Raji (cell line): Measurements from ENCODE around the gene CDC34.
A peak's percentile ranks its signal among the peaks of the same experiment; 100 is the strongest.

Experiments used
- POLR2A ChIP-seq: IDR thresholded peaks from 2 replicates; pipeline ENCODE4 v1.6.1; 2011; ENCODE audit warnings: low read depth, low read length, control low read depth; ENCODE audit not compliant: insufficient read depth

Gene CDC34

GRCh38 chr19:531753-532560 is at the start of gene CDC34:
TSS of gene CDC34 (plus strand) at chr19:531760. CDS start at chr19:531932, 172 bp downstream.
- peak; percentile 40; the same call in 1 of the 2 replicates for TF ChIP-seq POLR2A

GRCh38 chr19:482186-483041 is 49.1 kb upstream of the CDC34 start:
- TF ChIP-seq POLR2A = no peak

- no peak for TF ChIP-seq POLR2A
Measured at GRCh38 chr19:483332-484072, 48.1 kb upstream of the CDC34 start.

- TF ChIP-seq POLR2A = no peak
Measured at GRCh38 chr19:484494-484893, 47.1 kb upstream of the CDC34 start.

- TF ChIP-seq POLR2A = no peak
Measured at GRCh38 chr19:485077-485476, 46.5 kb upstream of the CDC34 start.

GRCh38 chr19:485583-486236 is 45.9 kb upstream of the CDC34 start:
- peak; percentile 26; the same call in 1 of the 2 replicates for TF ChIP-seq POLR2A

- TF ChIP-seq POLR2A = peak; percentile 77
Measured at GRCh38 chr19:488505-489417, 42.8 kb upstream of the CDC34 start.

- TF ChIP-seq POLR2A = no peak
Measured at GRCh38 chr19:489418-490196, 42.0 kb upstream of the CDC34 start.

GRCh38 chr19:491146-491741 is 40.3 kb upstream of the CDC34 start:
- no peak for TF ChIP-seq POLR2A

- no peak for TF ChIP-seq POLR2A
Measured at GRCh38 chr19:492091-492531, 39.4 kb upstream of the CDC34 start.

- no peak for TF ChIP-seq POLR2A
Measured at GRCh38 chr19:493391-494170, 38.0 kb upstream of the CDC34 start.
